PC-3 (cell line): ENCODE measurements around the gene POLA2.

ENCODE experiments used
- EZH2 ChIP-seq: fragments of 300-600 bp; sonication (generic); IDR thresholded peaks from one replicate; pipeline ENCODE4 v1.6.1; 2017; ENCODE audit warnings: antibody characterized with exemption, mild to moderate bottlenecking, low read length; ENCODE audit not compliant: unreplicated experiment
- EZH2phosphoT487 ChIP-seq: fragments of 300-600 bp; sonication (generic); IDR thresholded peaks from 2 replicates; pipeline ENCODE4 v1.6.1; 2018; ENCODE audit warnings: mild to moderate bottlenecking, antibody characterized with exemption, low read length, borderline replicate concordance
- TF ChIP-seq, protein P1 (sequence below): fragments of 300-600 bp; sonication (generic); conservative IDR thresholded peaks from 2 replicates; pipeline ENCODE4 v1.5.1; 2017; ENCODE audit warnings: antibody characterized with exemption, low read depth, mild to moderate bottlenecking, low read length

DNA sequence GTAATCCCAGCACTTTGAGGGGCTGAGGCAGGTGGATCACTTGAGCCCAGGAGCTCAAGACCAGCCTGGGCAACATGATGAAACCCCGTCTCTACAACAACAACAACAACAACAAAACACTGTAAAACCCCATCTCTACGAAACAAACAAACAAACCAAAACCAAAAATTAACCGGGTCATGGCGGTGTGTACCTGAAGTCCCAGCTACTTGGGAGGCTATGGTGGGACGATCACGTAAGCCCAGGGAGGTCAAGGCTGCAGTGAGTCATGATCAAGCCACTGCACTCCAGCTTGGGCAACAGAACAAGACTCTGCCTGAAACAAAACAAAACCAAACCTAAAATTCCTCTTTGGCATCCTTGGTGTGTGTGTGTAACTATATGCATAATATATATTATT lies 7.0 kb upstream of the POLA2 start:
- TF ChIP-seq, protein P1, sequence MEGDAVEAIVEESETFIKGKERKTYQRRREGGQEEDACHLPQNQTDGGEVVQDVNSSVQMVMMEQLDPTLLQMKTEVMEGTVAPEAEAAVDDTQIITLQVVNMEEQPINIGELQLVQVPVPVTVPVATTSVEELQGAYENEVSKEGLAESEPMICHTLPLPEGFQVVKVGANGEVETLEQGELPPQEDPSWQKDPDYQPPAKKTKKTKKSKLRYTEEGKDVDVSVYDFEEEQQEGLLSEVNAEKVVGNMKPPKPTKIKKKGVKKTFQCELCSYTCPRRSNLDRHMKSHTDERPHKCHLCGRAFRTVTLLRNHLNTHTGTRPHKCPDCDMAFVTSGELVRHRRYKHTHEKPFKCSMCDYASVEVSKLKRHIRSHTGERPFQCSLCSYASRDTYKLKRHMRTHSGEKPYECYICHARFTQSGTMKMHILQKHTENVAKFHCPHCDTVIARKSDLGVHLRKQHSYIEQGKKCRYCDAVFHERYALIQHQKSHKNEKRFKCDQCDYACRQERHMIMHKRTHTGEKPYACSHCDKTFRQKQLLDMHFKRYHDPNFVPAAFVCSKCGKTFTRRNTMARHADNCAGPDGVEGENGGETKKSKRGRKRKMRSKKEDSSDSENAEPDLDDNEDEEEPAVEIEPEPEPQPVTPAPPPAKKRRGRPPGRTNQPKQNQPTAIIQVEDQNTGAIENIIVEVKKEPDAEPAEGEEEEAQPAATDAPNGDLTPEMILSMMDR: no peak
- TF ChIP-seq EZH2 (no peak), EZH2phosphoT487 (no peak)
